ENCODE results near the gene ERBIN. TPM values are rescaled to one million over a fixed set of nuclear protein-coding genes. Genes with fewer than 3 reads are reported as not detected.

The ERBIN gene
- total and polyA plus RNA-seq, 2 of the 13 experiments (the other 11 are each of a cell fraction or from before 2014, with no cell fraction given): 14.4 to 41.7 TPM

- TF ChIP-seq NR2C2 (CRISPR knock-in tag; IDR thresholded peaks at IDR 0.05; ENCODE audit: borderline replicate concordance) (no peak), ZUFSP (CRISPR knock-in tag; IDR thresholded peaks at IDR 0.05; ENCODE audit: borderline replicate concordance) (no peak), NBN (conservative IDR thresholded peaks at IDR 0.05) (no peak), ZNF501 (CRISPR knock-in tag; IDR thresholded peaks at IDR 0.05) (no peak), NFE2L2 (IDR thresholded peaks at IDR 0.05; ENCODE audit: low read length) (no peak), ZNF484 (CRISPR knock-in tag; IDR thresholded peaks at IDR 0.05; ENCODE audit: borderline replicate concordance, low read depth) (no peak), ZNF672 (CRISPR knock-in tag; IDR thresholded peaks at IDR 0.05) (no peak), DPF2 (CRISPR knock-in tag; IDR thresholded peaks at IDR 0.05; ENCODE audit: borderline replicate concordance, low read depth) (no peak), NRL (CRISPR knock-in tag; IDR thresholded peaks at IDR 0.05; ENCODE audit: borderline replicate concordance) (no peak)
Measured at GRCh38 chr5:66039296-66039695, 112.9 kb downstream of the ERBIN start (continued).

GRCh38 chr5:66039701-66040100 is 113.3 kb downstream of the ERBIN start:
- DNase-seq (ENCODE audit: low spot score) (no peak), ATAC-seq (no peak), FAIRE-seq (no peak)
- H3K9ac ChIP-seq (ENCODE audit: insufficient read depth, low read depth, low read length): no peak overlapping the region
- no TSS peak for BruUV-seq (replicated peaks)
- no peaks in the 10 kb centered on the region for H4K20me1 ChIP-seq (ENCODE audit: insufficient read depth, low read length)
- H3K9me3 ChIP-seq (ENCODE audit: low read length): no peaks in the 10 kb centered on the region
- ChIA-PET POLR2A (no interaction called here), CTCF (ENCODE audit: low intra/inter-chr PET ratio, low total read pairs) (no interaction called here)
- intact Hi-C loops (cut with micrococcal nuclease; ENCODE audit: unreplicated experiment): no loop called here
- H3K79me2 ChIP-seq (ENCODE audit: insufficient read depth, low read length): no peaks in the 10 kb centered on the region
- H3K4me2 ChIP-seq (ENCODE audit: low read depth, low read length): no peak overlapping the region
- TF ChIP-seq MLLT10 (CRISPR knock-in tag; IDR thresholded peaks at IDR 0.05) (no peak), ARHGAP35 (CRISPR knock-in tag; IDR thresholded peaks at IDR 0.05; ENCODE audit: borderline replicate concordance) (no peak), FOXK2 (IDR thresholded peaks at IDR 0.05) (no peak), ELF4 (CRISPR knock-in tag; IDR thresholded peaks at IDR 0.05; ENCODE audit: borderline replicate concordance) (no peak), THAP9 (CRISPR knock-in tag; IDR thresholded peaks at IDR 0.05; ENCODE audit: borderline replicate concordance) (no peak)
- H3K4me3 ChIP-seq (replicated peaks in 1 of 3; ENCODE audit: insufficient read depth in 1 of 3, low read depth in 2 of 3, low read length in 3 of 3): no peak overlapping the region
- H3K27me3 ChIP-seq (ENCODE audit: control insufficient read depth in 1 of 2, insufficient read depth in 2 of 2, low read length in 2 of 2): no peaks in the 10 kb centered on the region
- H3K36me3 ChIP-seq (replicated peaks in 1 of 2; ENCODE audit: control insufficient read depth in 1 of 2, insufficient read depth in 2 of 2, low read length in 2 of 2): peaks cover 5 to 30% of the 10 kb centered on the region in 2 experiments
- WGBS (ENCODE audit: low lambda C conversion rate): 100% methylated on average over 1 of the region's 1 CpG
- no peaks in the 10 kb centered on the region for H3K4me1 ChIP-seq (ENCODE audit: insufficient read depth, low read length)
- H2AFZ ChIP-seq (ENCODE audit: low read length): no peak overlapping the region
- H3K27ac ChIP-seq (ENCODE audit: extremely low read length, insufficient read depth, low read length): no peak overlapping the region
- in situ Hi-C loops (cut with HindIII; ENCODE audit: extremely low pct_ligation_motif_present, low pct_unique_long_range_greater_than_20kb): no loop called here

Measured in HepG2 (cell line).